DOHH2 (cell line): ENCODE results near the gene HSBP1.

ENCODE experiments used
- H3F3A ChIP-seq: fragments of 200-600 bp; sonication (generic), shearing (Covaris generic); 2 replicates; pipeline ENCODE4 v1.6.0; 2016; ENCODE audit warnings: antibody characterized with exemption, mild to moderate bottlenecking; ENCODE audit not compliant: control insufficient read depth, insufficient read depth
- H3K27ac ChIP-seq: fragments of 200-600 bp; sonication (generic); 2 replicates; pipeline ENCODE4 v1.5.1; 2014; ENCODE audit warnings: low read depth, mild to moderate bottlenecking, low read length, moderate library complexity
- H3K27me3 ChIP-seq: fragments of 200-600 bp; sonication (generic); 2 replicates; pipeline ENCODE4 v1.6.1; 2014; ENCODE audit warnings: mild to moderate bottlenecking, low read length, mixed read lengths; ENCODE audit not compliant: control insufficient read depth
- H3K36me3 ChIP-seq: fragments of 200-600 bp; sonication (generic); 2 replicates; pipeline ENCODE4 v1.6.1; 2014; ENCODE audit warnings: mild to moderate bottlenecking, low read length, moderate library complexity, mixed read lengths; ENCODE audit not compliant: control insufficient read depth
- H3K4me1 ChIP-seq: fragments of 200-600 bp; sonication (generic); 2 replicates; pipeline ENCODE4 v1.6.1; 2014; ENCODE audit warnings: mild to moderate bottlenecking, low read length, mixed read lengths; ENCODE audit not compliant: control insufficient read depth
- H3K4me2 ChIP-seq: fragments of 200-600 bp; sonication (generic); 2 replicates; pipeline ENCODE4 v1.6.0; 2014; ENCODE audit warnings: mild to moderate bottlenecking, low read length, moderate library complexity
- H3K4me3 ChIP-seq: fragments of 200-600 bp; sonication (generic); 2 replicates; pipeline ENCODE4 v1.5.1; 2014; ENCODE audit warnings: mild to moderate bottlenecking, low read length, mixed read lengths
- H3K79me2 ChIP-seq: fragments of 200-600 bp; sonication (generic); 2 replicates; pipeline ENCODE4 v1.6.1; 2014; ENCODE audit warnings: mild to moderate bottlenecking, low read length, mixed read lengths; ENCODE audit not compliant: control insufficient read depth
- H3K9me2 ChIP-seq: fragments of 200-600 bp; sonication (generic); replicated peaks from 2 replicates; pipeline ENCODE4 v1.6.1; 2014; ENCODE audit warnings: mild to moderate bottlenecking, low read length, mixed read lengths; ENCODE audit not compliant: control insufficient read depth
- H3K9me3 ChIP-seq: fragments of 200-600 bp; sonication (generic); 2 replicates; pipeline ENCODE4 v1.6.1; 2014; ENCODE audit warnings: antibody characterized with exemption, low read length, mixed read lengths; ENCODE audit not compliant: control insufficient read depth, insufficient read depth
- H4K20me1 ChIP-seq: fragments of 200-600 bp; sonication (generic); 2 replicates; pipeline ENCODE4 v1.6.0; 2014; ENCODE audit warnings: low read depth, mild to moderate bottlenecking, antibody characterized with exemption, low read length, moderate library complexity; ENCODE audit not compliant: control insufficient read depth, insufficient read depth
- EZH2phosphoT487 ChIP-seq: fragments of 200-600 bp; sonication (generic); IDR thresholded peaks from 2 replicates; pipeline ENCODE4 v1.6.1; 2017; ENCODE audit warnings: borderline replicate concordance, mild to moderate bottlenecking, antibody characterized with exemption, low read length, moderate library complexity, mixed read lengths
- TF ChIP-seq, protein P1 (sequence below): fragments of 200-600 bp; sonication (generic); IDR thresholded peaks from one replicate; pipeline ENCODE4 v1.5.1; 2014; ENCODE audit warnings: antibody characterized with exemption, mild to moderate bottlenecking, low read depth, low read length; ENCODE audit not compliant: poor library complexity, severe bottlenecking

HSBP1 gene

DNA sequence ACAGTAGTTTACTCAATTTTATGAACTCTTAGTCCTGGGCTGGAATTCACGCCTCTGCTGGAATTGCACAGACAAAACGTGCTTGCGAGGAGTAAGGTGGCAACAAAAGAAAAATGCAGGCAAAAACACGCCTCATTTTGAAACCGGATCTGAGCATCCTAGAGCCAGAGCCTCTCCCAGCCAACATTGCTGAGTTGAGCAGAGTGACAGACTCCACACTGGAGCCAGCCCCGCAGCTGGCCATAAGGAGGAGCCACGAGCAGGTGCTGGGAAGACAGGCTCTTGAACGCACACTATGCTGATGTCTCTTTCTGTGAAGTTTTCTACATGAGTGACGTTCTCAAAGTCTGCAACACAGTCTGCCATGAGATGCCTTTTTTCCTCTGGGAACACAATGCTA, 14.6 kb upstream of the HSBP1 start:
- no peak for TF ChIP-seq EZH2phosphoT487
- TF ChIP-seq, protein P1, sequence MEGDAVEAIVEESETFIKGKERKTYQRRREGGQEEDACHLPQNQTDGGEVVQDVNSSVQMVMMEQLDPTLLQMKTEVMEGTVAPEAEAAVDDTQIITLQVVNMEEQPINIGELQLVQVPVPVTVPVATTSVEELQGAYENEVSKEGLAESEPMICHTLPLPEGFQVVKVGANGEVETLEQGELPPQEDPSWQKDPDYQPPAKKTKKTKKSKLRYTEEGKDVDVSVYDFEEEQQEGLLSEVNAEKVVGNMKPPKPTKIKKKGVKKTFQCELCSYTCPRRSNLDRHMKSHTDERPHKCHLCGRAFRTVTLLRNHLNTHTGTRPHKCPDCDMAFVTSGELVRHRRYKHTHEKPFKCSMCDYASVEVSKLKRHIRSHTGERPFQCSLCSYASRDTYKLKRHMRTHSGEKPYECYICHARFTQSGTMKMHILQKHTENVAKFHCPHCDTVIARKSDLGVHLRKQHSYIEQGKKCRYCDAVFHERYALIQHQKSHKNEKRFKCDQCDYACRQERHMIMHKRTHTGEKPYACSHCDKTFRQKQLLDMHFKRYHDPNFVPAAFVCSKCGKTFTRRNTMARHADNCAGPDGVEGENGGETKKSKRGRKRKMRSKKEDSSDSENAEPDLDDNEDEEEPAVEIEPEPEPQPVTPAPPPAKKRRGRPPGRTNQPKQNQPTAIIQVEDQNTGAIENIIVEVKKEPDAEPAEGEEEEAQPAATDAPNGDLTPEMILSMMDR, result no peak
- H3K4me3 ChIP-seq, result no peak overlapping the region
- H3K4me1 ChIP-seq, result no peaks in the 10 kb centered on the region
- H3K9me2 ChIP-seq, result no peaks in the 10 kb centered on the region
- H3K79me2 ChIP-seq, result no peaks in the 10 kb centered on the region
- no peaks in the 10 kb centered on the region for H4K20me1 ChIP-seq
- H3K27ac ChIP-seq, result no peak overlapping the region
- peaks cover 7% of the 10 kb centered on the region for H3K27me3 ChIP-seq
- no peaks in the 10 kb centered on the region for H3K9me3 ChIP-seq
- H3F3A ChIP-seq, result no peaks in the 10 kb centered on the region
- no peak overlapping the region for H3K4me2 ChIP-seq
- H3K36me3 ChIP-seq, result no peaks in the 10 kb centered on the region

DNA sequence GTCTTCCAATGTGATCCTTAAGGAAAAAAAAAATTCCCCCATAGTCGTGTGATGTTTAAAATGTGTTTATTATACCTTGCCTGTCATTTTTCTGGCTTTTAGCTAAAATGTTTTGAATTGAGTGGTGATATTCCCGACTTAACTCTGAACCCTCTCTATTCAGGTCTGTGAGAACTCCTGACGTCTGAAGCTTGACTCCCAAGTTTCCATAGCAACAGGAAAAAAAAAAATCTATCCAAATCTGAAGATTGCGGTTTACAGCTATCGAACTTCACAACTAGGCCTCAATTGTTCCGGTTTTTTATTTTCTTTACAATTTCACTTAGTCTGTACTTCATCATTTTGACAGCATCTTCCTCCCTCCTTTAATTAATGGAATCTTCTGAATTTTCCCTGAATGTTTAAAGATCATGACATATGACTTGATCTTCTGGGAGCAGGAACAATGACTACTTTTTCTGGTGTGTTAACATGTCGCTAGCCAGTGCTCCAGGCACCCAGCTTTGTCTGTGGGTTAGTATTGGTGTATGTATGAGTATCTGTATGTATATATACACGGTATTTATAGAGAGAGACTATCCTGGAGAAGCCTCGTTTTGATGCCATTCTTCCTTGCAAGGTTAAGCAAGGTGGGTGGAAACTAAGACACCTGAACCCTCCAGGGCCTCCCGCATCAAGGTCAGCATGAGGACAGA, 12.8 kb upstream of the HSBP1 start:
- H3K27ac ChIP-seq, result no peak overlapping the region
- H3K9me2 ChIP-seq, result no peaks in the 10 kb centered on the region
- H3F3A ChIP-seq, result no peaks in the 10 kb centered on the region
- no peaks in the 10 kb centered on the region for H3K9me3 ChIP-seq
- H3K4me1 ChIP-seq, result no peaks in the 10 kb centered on the region
- H3K4me2 ChIP-seq, result no peak overlapping the region
- peaks cover 15% of the 10 kb centered on the region for H3K27me3 ChIP-seq
- H3K79me2 ChIP-seq, result no peaks in the 10 kb centered on the region
- no peak overlapping the region for H3K4me3 ChIP-seq
- no peaks in the 10 kb centered on the region for H3K36me3 ChIP-seq
- no peaks in the 10 kb centered on the region for H4K20me1 ChIP-seq
- TF ChIP-seq, protein P1, result no peak
- no peak for TF ChIP-seq EZH2phosphoT487

DNA sequence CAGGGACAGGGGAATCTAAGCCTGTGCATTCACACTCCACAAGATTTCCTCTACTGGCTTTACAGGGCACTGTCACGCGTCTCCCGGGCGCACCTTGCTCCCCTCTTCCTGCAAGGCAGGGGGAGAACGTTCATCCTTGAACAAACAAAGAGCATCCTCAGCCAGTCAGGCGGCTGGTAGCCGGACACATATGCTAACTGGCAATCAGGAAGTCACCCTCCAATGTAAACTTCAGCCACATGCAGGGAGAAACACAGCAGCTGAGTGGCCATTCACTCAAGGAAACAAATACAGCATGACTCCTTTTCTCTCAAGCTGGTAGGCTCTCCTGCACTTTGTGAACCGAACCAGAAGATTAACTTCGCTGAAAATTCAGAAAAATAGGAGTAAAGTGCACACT, 10.8 kb upstream of the HSBP1 start:
- H3K79me2 ChIP-seq, result no peaks in the 10 kb centered on the region
- H3F3A ChIP-seq, result no peaks in the 10 kb centered on the region
- H3K27me3 ChIP-seq, result peaks cover 15% of the 10 kb centered on the region
- no peak overlapping the region for H3K4me2 ChIP-seq
- H3K27ac ChIP-seq, result no peak overlapping the region
- TF ChIP-seq EZH2phosphoT487, result no peak
- TF ChIP-seq, protein P1, result no peak
- H3K9me2 ChIP-seq, result no peaks in the 10 kb centered on the region
- H3K4me1 ChIP-seq, result no peaks in the 10 kb centered on the region
- no peak overlapping the region for H3K4me3 ChIP-seq
- H3K36me3 ChIP-seq, result no peaks in the 10 kb centered on the region
- no peaks in the 10 kb centered on the region for H3K9me3 ChIP-seq
- no peaks in the 10 kb centered on the region for H4K20me1 ChIP-seq
